ENCODE data around the gene KRT84.

- TF ChIP-seq CTCF (IDR thresholded peaks at IDR 0.05) (no peak), POLR2A (IDR thresholded peaks at IDR 0.05) (no peak), POLR2AphosphoS5 (IDR thresholded peaks at IDR 0.05) (no peak), EP300 (IDR thresholded peaks at IDR 0.05) (no peak)
These were observed 48.8 kb downstream of the KRT84 start for GRCh38 chr12:52336641-52337040.

All from sigmoid colon (tissue), 4 donors.